Skeletal muscle tissue (tissue), 4 donors: ENCODE data around the gene PARP8. TPM values are rescaled to one million over a fixed set of nuclear protein-coding genes. Genes with fewer than 3 reads are reported as not detected.

ENCODE experiments used
- H3K27ac ChIP-seq: one replicate; pipeline ENCODE4 v1.7.0; 2013; ENCODE audit warnings: mild to moderate bottlenecking, low read depth, low read length, inconsistent platforms
- H3K27me3 ChIP-seq, 3 donors: one replicate each; pipeline ENCODE4 v1.7.0; 2013; ENCODE audit warnings: low read length in 3 of 3; ENCODE audit not compliant: control insufficient read depth in 3 of 3, insufficient read depth in 3 of 3
- H3K36me3 ChIP-seq, 3 donors: one replicate each; pipeline ENCODE4 v1.7.0; 2013; ENCODE audit warnings: low read length in 3 of 3; ENCODE audit not compliant: control insufficient read depth in 3 of 3, insufficient read depth in 3 of 3
- H3K4me1 ChIP-seq, 3 donors: one replicate each; pipeline ENCODE4 v1.7.0; 2013; ENCODE audit warnings: low read length in 3 of 3, mild to moderate bottlenecking in 3 of 3; ENCODE audit not compliant: control insufficient read depth in 3 of 3, insufficient read depth in 3 of 3
- H3K4me3 ChIP-seq, 3 donors: one replicate each; pipeline ENCODE4 v1.7.0; 2013; ENCODE audit warnings: low read length in 3 of 3
- H3K9ac ChIP-seq, 3 donors: one replicate each; pipeline ENCODE4 v1.7.0; 2013; ENCODE audit warnings: low read length in 3 of 3, mild to moderate bottlenecking in 3 of 3, moderate library complexity in 2 of 3, low read depth in 1 of 3
- H3K9me3 ChIP-seq, 3 donors: one replicate each; pipeline ENCODE4 v1.7.0; 2013; ENCODE audit warnings: low read length in 3 of 3; ENCODE audit not compliant: control insufficient read depth in 3 of 3
- total RNA-seq: library from RNA; depleted of rRNA; stranded (reverse); fragments of >200 nt; gene quantifications from one replicate; pipeline ENCODE4 v1.2.3, GENCODE V29; 2014
- donor health status: Osteomylitis.

PARP8 gene
- total RNA-seq, 1 donor from 2014 or later, result 12.0 TPM

GRCh38 chr5:50740832-50741231 lies 74.4 kb downstream of the PARP8 start:
- H3K4me3 ChIP-seq, result no peak overlapping the region
- peaks cover 0 to 3% (median 0%) of the 10 kb centered on the region in 3 donors for H3K4me1 ChIP-seq
- no peaks in the 10 kb centered on the region for H3K36me3 ChIP-seq
- no peaks in the 10 kb centered on the region for H3K27me3 ChIP-seq
- H3K9ac ChIP-seq, result no peak overlapping the region
- H3K9me3 ChIP-seq, result no peaks in the 10 kb centered on the region
- H3K27ac ChIP-seq, result no peak overlapping the region

DNA sequence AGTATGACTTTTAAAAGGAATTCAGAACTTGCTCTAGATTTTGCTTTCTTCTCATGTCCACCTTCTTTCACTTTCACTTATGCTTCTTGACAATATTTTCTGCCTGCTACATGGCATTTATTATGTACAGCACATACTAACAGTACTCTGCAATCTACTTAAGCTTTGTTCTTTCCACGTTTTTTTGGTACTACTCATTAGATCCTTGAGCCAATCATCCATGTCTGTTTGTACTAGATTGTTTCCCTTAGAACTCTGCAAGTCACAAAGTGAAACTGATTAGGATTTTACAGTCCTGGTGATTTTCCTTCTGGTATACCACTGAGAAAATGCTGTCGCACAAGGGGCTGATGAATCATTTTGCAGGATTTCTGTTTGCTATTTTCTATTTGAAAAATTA lies 78.3 kb downstream of the PARP8 start:
- H3K36me3 ChIP-seq, result no peaks in the 10 kb centered on the region
- H3K4me1 ChIP-seq, result peaks cover 0 to 3% (median 0%) of the 10 kb centered on the region in 3 donors
- H3K27ac ChIP-seq, result no peak overlapping the region
- no peaks in the 10 kb centered on the region for H3K9me3 ChIP-seq
- no peaks in the 10 kb centered on the region for H3K27me3 ChIP-seq
- peak overlapping the region; percentile 23 to 62 (median 45) for H3K4me3 ChIP-seq
- no peak overlapping the region for H3K9ac ChIP-seq

DNA sequence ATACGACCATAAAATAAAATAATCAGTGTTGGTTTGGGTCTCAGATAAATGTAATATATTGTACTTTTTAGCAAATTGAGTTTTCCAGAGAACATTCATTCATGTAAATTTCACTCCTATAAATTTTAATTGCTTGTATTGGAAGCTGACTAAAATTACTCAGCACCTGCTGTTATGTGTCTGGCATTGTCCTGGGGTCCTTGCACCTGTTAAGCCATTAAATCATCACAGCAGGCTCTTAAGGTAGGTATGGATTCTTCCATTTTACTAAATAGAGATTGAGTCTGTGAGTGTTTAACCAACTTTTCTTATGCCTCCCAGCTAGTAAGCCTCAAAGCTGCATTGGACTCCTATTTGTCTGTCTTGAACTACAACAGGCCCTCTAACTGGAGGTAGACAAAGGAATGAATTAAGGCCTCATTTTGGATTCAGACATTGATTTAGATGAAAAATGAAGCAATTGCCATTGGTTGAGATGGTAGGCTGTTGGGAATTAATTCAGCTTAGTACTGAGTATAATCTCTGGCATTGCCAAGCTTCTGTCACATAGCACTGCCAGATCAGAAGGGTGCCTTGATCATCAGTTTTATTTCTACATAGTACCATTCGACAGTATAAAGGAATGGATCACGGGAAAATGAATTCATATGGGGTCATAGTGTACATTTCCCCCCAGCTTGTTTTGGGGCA lies 78.9 kb downstream of the PARP8 start:
- H3K27ac ChIP-seq, result no peak overlapping the region
- no peaks in the 10 kb centered on the region for H3K9me3 ChIP-seq
- H3K27me3 ChIP-seq, result no peaks in the 10 kb centered on the region
- peaks cover 0 to 3% (median 0%) of the 10 kb centered on the region in 3 donors for H3K4me1 ChIP-seq
- no peak overlapping the region for H3K9ac ChIP-seq
- H3K36me3 ChIP-seq, result no peaks in the 10 kb centered on the region
- H3K4me3 ChIP-seq, result peak overlapping the region in 2 of 3 donors; percentile 45 to 62

GRCh38 chr5:50749181-50749580 lies 82.7 kb downstream of the PARP8 start:
- no peaks in the 10 kb centered on the region for H3K9me3 ChIP-seq
- no peak overlapping the region for H3K9ac ChIP-seq
- H3K4me3 ChIP-seq, result no peak overlapping the region
- H3K4me1 ChIP-seq, result peaks cover 0 to 3% (median 0%) of the 10 kb centered on the region in 3 donors
- no peaks in the 10 kb centered on the region for H3K27me3 ChIP-seq
- no peak overlapping the region for H3K27ac ChIP-seq
- no peaks in the 10 kb centered on the region for H3K36me3 ChIP-seq

GRCh38 chr5:50749873-50750272 lies 83.4 kb downstream of the PARP8 start:
- Histone ChIP-seq H3K27me3 (no peaks in the 10 kb centered on the region), H3K9ac (no peak overlapping the region), H3K4me3 (no peak overlapping the region), H3K9me3 (no peaks in the 10 kb centered on the region), H3K27ac (no peak overlapping the region), H3K4me1 (peaks cover 0 to 3% (median 0%) of the 10 kb centered on the region in 3 donors), H3K36me3 (no peaks in the 10 kb centered on the region)

DNA sequence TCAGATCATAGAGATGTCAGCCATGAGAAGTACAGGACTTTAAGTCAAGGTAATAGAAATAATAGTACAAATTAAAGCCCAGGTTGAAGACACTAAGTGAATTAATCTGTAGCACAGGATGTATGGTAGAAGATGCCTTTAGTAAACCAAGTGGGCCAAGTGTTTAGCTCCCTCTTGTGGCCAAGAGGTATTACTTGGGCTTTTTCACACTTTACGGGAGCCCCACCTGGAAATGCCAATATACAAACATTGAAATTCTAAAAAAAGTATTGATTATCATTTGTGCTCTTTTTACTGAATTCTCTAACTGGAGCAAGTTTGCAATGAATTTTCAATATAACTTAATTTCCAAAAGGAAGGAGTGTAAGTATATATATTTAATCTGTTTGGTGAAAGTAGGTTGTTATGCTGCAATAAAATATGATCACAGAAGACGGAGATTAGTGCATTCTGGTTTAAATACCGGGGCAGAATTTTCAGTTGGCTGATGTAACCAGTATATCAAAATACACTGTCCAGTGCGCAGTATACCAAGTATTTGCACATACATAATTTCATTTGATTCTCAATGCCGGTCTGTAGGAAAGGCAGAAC lies 84.7 kb downstream of the PARP8 start:
- Histone ChIP-seq H3K27me3 (no peaks in the 10 kb centered on the region), H3K4me1 (no peaks in the 10 kb centered on the region), H3K27ac (no peak overlapping the region), H3K9ac (no peak overlapping the region), H3K9me3 (no peaks in the 10 kb centered on the region), H3K4me3 (no peak overlapping the region), H3K36me3 (no peaks in the 10 kb centered on the region)

DNA sequence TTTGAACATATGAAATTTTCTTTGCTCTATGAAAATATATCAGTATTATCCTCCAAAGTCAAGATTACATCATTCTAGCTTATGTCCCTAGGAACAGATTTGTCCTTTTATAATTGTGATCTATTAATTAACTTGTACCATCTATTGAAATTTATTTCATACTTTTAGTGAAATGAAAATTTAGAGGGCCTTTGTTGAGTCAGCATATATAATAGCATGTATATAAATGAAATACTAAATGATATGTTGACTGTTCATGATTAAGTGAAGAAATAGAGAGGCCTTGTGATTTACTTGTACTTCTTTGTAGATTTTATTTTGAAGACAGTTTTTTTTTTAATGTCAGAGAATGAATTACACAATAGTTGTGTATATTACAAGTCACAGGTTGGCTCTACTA lies 86.4 kb downstream of the PARP8 start:
- Histone ChIP-seq H3K9me3 (no peaks in the 10 kb centered on the region), H3K9ac (no peak overlapping the region), H3K27me3 (no peaks in the 10 kb centered on the region), H3K27ac (no peak overlapping the region), H3K4me1 (no peaks in the 10 kb centered on the region), H3K36me3 (no peaks in the 10 kb centered on the region), H3K4me3 (no peak overlapping the region)

GRCh38 chr5:50759526-50760270 lies 93.3 kb downstream of the PARP8 start:
- H3K4me3 ChIP-seq, result no peak overlapping the region
- no peak overlapping the region for H3K9ac ChIP-seq
- no peaks in the 10 kb centered on the region for H3K36me3 ChIP-seq
- no peaks in the 10 kb centered on the region for H3K27me3 ChIP-seq
- no peak overlapping the region for H3K27ac ChIP-seq
- H3K9me3 ChIP-seq, result no peaks in the 10 kb centered on the region
- no peaks in the 10 kb centered on the region for H3K4me1 ChIP-seq

DNA sequence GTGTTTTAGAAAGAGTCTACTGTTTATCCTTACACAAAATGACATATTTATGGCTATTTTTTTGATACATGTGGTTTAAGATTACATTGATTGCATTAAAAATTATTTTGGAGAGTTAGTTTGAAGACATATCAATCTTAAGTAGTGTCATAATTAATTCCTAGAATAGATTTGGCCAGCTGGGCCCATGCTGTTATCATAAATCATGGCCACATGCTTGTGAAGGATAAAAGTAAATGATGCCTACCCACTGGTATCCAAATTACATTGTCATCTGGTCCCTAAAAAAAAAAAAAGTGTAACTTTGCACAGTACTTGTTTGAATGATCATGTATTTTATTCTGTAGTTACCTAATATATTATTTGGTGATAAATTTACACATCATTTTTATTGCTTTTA lies 96.9 kb downstream of the PARP8 start:
- Histone ChIP-seq H3K27me3 (no peaks in the 10 kb centered on the region), H3K9me3 (no peaks in the 10 kb centered on the region), H3K4me3 (no peak overlapping the region), H3K27ac (no peak overlapping the region), H3K4me1 (no peaks in the 10 kb centered on the region), H3K36me3 (no peaks in the 10 kb centered on the region), H3K9ac (no peak overlapping the region)

DNA sequence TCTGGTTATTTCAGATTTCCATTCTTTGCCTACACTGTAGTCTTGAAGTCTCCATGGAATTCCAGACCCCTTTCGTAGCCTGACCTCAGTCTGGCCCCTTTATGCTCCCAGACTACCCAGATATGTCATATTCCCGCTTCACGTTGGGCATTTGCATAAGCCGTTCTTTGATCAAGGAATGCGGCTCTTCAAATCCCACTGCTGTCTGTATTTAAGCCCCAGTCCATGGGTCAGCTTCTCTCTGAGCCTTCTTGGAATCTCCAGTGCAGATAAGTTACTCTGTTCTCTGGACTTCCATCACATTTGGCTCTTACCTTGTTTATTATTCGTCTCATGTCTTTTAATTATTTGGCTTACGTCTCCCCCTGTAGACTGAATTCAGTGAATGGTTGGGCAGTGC lies 97.4 kb downstream of the PARP8 start:
- Histone ChIP-seq H3K27me3 (no peaks in the 10 kb centered on the region), H3K27ac (no peak overlapping the region), H3K9me3 (no peaks in the 10 kb centered on the region), H3K36me3 (no peaks in the 10 kb centered on the region), H3K9ac (no peak overlapping the region), H3K4me3 (no peak overlapping the region), H3K4me1 (no peaks in the 10 kb centered on the region)
